Uterus (tissue), 2 donors: ENCODE measurements around the gene ETHE1.
A peak's percentile ranks its signal among the peaks of the same experiment; 100 is the strongest.

Source experiments
- POLR2A ChIP-seq, 2 donors: fragments of 450-650 bp; IDR thresholded peaks; one replicate each; pipeline ENCODE4 v1.6.1; 2016; ENCODE audit warnings: antibody characterized with exemption in 2 of 2, mild to moderate bottlenecking in 1 of 2, moderate library complexity in 1 of 2
- TF ChIP-seq, protein P1 (sequence below), 4 experiments: fragments of 200-600 bp in 2 of 4; fragments of 450-650 bp in 2 of 4; sonication (generic) in 2 of 4; IDR thresholded peaks; one replicate each; pipeline ENCODE4 v1.5.1; 2016 to 2019; ENCODE audit warnings: antibody characterized with exemption in 4 of 4, mild to moderate bottlenecking in 2 of 4, moderate library complexity in 1 of 4

DNA sequence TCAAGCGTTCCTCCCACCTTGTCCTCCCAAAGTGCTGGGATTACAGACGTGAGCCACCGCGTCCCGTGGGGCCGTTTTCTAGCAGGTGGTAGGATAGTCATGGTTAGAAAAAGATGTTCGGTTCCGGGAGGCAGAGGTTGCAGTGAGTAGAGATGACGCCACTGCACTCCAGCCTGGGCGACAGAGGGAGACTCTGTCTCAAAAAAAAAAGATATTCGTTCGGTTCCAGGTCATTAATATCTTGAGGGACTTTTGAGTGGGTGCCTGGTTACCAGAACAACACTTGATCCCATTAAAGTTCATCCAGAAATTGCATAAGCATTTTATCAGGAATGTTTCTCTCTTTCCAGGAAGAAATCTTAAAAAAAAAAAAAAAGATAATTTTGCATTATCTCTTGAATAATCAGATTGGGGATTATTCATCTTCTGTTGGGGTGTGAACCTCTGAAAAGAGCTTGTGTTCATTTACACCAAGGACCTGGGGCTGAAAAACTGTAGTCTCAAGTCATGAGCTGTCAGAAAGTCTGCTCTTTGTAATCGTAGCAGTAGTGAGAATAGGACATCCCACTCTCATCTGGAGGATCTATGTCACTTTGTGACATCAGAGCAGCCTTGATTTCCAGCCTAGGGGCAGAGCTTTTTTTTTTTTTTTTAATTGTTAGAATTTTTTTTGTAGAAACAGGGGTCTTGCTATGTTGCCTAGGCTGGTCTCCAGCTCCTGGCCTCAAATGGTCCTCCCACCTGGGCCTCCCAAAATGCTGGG is 1.0 kb upstream of the ETHE1 start:
- TF ChIP-seq POLR2A (IDR thresholded peaks at IDR 0.05) = no peak
- TF ChIP-seq, protein P1, sequence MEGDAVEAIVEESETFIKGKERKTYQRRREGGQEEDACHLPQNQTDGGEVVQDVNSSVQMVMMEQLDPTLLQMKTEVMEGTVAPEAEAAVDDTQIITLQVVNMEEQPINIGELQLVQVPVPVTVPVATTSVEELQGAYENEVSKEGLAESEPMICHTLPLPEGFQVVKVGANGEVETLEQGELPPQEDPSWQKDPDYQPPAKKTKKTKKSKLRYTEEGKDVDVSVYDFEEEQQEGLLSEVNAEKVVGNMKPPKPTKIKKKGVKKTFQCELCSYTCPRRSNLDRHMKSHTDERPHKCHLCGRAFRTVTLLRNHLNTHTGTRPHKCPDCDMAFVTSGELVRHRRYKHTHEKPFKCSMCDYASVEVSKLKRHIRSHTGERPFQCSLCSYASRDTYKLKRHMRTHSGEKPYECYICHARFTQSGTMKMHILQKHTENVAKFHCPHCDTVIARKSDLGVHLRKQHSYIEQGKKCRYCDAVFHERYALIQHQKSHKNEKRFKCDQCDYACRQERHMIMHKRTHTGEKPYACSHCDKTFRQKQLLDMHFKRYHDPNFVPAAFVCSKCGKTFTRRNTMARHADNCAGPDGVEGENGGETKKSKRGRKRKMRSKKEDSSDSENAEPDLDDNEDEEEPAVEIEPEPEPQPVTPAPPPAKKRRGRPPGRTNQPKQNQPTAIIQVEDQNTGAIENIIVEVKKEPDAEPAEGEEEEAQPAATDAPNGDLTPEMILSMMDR (IDR thresholded peaks at IDR 0.05) = peak in 1 of 4 experiments; percentile 15
